ENCODE data around the gene SYT5.
"Not testable (repeated sequence)": the region's sequence is repeated elsewhere in the genome, so short reads cannot be mapped to it uniquely, and the experiment has no call there.

Gene SYT5

DNA sequence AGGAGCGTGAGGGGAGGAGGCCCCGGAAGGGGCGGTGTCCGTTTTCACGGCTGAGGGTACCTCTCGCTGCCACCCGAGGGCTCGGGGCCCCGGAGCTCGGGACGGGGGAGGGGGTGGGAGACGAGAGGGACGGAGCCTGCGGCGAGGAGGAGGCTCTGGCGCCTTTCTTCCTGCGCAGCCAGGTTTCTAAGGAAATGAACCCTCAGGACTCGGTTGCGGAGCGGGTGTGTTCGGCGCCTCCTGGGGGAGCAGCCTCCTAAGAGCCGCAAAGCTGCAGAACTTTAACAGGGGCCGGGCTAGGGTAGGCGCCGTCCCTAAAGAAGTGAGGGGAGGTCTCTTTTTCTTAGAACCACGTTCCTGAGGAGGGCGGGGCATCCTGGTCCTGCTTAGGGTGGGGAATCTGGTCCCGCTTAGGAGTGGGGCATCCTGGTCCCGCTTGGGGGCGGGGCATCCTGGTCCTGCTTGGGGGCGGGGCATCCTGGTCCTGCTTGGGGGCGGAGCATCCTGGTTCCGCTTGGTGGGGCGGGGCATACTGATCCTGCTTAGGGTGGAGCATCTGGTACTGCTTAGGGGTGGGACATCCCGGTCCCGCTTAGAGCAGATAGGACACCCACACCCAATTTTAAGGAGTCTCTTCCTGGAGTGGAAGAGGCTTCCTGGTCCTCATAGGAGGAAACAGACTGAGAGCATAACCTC lies 6.2 kb downstream of the SYT5 start:
- H3K27ac ChIP-seq = peak overlapping the region; percentile 76

DNA sequence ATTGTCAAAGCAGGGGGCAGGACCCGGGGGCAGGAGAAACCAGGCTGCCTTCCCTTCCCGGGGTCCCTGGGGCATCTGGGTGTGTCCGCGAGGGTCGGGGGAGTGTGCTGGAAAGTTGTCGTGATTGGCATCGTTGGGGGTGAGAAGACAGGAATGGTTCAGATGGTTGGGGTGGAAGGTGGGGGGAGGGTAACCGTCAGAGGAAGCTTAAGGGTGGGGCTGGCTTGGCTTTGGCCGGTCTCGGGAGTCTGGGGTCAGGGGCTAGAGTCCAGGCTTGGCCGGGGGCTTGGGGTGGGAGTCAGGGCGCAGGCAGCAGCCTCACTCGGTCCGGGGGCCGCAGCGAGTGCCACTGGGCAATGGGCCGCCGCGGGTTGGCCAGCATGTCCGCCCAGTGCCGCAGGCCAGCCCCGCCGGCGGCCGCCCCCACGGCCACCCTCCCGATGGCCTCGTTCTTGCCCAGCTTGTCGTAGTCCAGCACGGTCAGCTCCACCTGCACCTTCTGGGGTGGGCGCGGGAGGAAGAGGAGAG lies 6.8 kb downstream of the SYT5 start:
- TF ChIP-seq CTCF (conservative IDR thresholded peaks at IDR 0.05) = no peak
- peak overlapping the region; percentile 76 for H3K27ac ChIP-seq

More for the DNA sequence above, 6.2 kb downstream of the SYT5 start:
- TF ChIP-seq CTCF (conservative IDR thresholded peaks at IDR 0.05) = no peak

DNA sequence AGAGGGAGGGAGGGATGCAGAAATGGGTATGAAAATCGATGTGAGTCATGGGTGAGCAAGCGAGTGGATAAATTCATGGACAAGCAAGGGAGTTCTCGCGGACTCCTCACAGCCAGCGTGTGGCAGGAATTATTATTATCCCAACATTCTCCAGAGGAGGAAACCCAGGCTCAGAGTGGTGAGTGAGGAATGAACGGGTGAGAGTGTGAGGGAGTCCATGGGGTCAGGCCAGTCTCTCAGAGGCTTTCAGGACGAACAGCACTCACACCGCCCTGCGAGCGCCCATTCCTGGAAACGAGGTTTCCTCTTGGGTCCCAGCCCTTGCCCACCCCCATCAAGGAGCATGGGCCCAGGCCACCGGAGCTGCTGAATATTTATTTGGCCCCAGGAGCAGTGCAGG lies 7.3 kb downstream of the SYT5 start:
- TF ChIP-seq CTCF (conservative IDR thresholded peaks at IDR 0.05) = no peak
- peak overlapping the region; percentile 76; the same call in 1 of the 2 replicates for H3K27ac ChIP-seq

GRCh38 chr19:55172318-55172717 lies 7.8 kb downstream of the SYT5 start:
- H3K27ac ChIP-seq = not testable (repeated sequence)

- H3K27ac ChIP-seq = no peak overlapping the region
- TF ChIP-seq CTCF (conservative IDR thresholded peaks at IDR 0.05) = no peak
These were observed 8.6 kb downstream of the SYT5 start for GRCh38 chr19:55171440-55171839.

DNA sequence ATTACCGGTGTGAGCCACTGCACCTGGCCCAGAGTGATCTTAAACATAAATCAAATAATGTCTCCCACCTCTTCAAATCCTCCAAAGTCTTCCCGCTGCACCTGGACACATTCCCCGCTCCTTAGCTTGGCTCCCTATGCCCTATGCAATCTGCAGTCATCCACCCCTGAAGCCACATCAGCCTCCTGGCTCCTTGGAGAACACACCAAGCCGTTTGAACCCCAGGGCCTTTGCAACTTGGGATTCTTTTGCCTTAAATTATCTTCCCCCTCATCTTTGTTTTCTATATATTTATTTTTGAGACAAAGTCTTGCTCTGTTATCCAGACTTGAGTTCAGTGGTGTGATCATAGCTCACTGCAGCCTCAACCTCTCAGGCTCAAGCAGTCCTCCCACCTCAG lies 11.0 kb downstream of the SYT5 start:
- no peak overlapping the region for H3K27ac ChIP-seq
- no peak for TF ChIP-seq CTCF (conservative IDR thresholded peaks at IDR 0.05)

DNA sequence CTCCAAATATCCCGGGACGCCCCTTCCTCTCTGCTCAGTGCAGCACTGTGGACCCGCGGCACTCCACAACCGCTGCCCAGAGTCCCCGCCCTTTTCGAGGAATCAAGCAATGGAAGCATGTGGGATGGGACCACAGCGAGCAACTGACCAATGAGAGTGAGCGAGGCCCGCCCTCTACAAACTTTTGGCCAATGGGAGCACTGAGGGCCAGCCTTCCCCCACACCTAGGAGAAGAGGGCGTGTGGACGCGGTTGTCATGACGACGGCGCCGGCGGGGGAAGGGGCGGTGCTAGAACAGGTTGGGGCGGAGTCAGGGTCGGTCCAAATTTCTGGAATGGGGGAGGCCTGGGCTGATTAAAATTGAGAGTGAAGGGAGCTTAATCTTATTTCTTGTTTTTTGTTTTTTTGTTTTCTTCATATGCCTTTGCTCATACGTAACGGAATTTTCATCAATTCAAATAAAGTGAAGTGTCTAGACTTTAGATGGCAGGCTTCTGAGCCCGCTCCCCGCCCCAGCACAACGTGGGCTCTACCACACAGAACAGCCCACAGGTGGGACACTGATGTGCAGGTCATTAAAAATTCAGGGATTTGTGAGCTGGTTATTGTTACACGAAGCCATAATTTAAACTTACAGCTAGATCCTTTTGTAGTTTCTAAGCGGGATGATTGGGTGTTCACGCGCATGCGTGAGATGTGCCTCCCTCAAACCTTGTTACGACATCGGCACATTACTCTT lies 13.4 kb downstream of the SYT5 start, which contains the start of gene DNAAF3:
Gene DNAAF3 (minus strand): TSS at position 84 of the 739 bp plus-strand sequence. CDS start 200 bp downstream, outside the sequence.
- no peak for TF ChIP-seq CTCF (conservative IDR thresholded peaks at IDR 0.05)
- H3K27ac ChIP-seq = peak within 1 kb of the TSS; percentile 83
